Measurements from ENCODE around the gene ZFP69B.
A peak's percentile ranks its signal among the peaks of the same experiment; 100 is the strongest.

Gene ZFP69B

DNA sequence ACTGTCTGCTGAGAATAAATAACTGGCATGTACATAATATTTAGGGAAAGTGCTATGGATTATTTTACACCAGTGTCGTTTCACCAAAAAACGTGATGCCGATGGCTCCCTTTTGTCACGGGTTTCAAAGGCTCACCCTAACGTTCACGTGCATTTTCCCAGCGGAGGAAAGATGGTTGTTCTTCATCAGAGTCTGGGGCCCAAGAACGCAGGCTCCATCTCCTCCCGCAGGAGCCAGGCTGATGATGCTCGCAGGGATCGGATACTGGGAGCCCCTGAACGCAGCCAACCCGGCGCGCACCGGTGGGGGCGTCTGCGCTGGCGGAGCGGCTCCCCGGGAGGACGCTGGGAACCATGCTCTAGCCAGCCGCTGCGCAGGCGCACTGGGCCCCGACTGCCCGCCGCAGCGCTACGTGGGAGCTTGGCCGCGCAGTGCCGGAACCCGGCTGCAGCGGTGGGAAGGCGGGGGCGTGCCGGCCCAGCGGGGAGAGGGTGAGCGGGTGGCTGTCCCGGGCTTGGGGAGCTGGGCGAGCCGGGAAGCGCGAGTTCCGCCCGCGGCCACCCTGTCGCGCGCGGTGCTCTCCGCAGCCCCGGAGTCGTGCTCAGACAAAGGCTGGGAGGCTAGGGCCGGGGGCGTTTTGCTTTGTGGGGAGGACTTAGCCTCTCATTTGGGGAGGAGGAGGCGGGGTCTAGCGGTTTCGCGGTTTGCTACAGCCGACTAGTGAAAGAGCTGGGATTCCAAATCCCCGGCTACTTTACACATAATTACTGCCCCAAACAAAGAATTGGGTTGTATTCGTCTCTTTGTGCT, at the start of gene ZFP69B:
ZFP69B (plus strand) TSS at position 793 of the 811 bp plus-strand sequence. CDS start 486 bp downstream, outside the sequence.
- H3K36me3 ChIP-seq (ENCODE audit: control insufficient read depth, low read length): peaks cover 19% of the 10 kb centered on the region
- peaks cover 27% of the 10 kb centered on the region for H3K4me1 ChIP-seq (ENCODE audit: control insufficient read depth, low read length)
- H3K9me2 ChIP-seq (replicated peaks; ENCODE audit: control insufficient read depth, low read length): no peaks in the 10 kb centered on the region
- no peaks in the 10 kb centered on the region for H3K27me3 ChIP-seq (ENCODE audit: control insufficient read depth, low read length)
- H3K27ac ChIP-seq (ENCODE audit: low read depth, low read length): peak within 1 kb of the TSS; percentile 68
- peak within 1 kb of the TSS; percentile 99 for H3K4me2 ChIP-seq (ENCODE audit: low read length)
- H4K20me1 ChIP-seq (ENCODE audit: control insufficient read depth, insufficient read depth, low read depth, low read length): no peaks in the 10 kb centered on the region
- peak within 1 kb of the TSS; percentile 95 for H3K4me3 ChIP-seq (ENCODE audit: low read length)
- no peak for TF ChIP-seq EZH2phosphoT487 (IDR thresholded peaks at IDR 0.05; ENCODE audit: borderline replicate concordance, low read length)
- TF ChIP-seq, protein P1, sequence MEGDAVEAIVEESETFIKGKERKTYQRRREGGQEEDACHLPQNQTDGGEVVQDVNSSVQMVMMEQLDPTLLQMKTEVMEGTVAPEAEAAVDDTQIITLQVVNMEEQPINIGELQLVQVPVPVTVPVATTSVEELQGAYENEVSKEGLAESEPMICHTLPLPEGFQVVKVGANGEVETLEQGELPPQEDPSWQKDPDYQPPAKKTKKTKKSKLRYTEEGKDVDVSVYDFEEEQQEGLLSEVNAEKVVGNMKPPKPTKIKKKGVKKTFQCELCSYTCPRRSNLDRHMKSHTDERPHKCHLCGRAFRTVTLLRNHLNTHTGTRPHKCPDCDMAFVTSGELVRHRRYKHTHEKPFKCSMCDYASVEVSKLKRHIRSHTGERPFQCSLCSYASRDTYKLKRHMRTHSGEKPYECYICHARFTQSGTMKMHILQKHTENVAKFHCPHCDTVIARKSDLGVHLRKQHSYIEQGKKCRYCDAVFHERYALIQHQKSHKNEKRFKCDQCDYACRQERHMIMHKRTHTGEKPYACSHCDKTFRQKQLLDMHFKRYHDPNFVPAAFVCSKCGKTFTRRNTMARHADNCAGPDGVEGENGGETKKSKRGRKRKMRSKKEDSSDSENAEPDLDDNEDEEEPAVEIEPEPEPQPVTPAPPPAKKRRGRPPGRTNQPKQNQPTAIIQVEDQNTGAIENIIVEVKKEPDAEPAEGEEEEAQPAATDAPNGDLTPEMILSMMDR (IDR thresholded peaks at IDR 0.05; ENCODE audit: low read depth, low read length, poor library complexity, severe bottlenecking): peak; percentile 29
- H3F3A ChIP-seq (ENCODE audit: control insufficient read depth, insufficient read depth): peaks cover 6% of the 10 kb centered on the region
- H3K79me2 ChIP-seq (ENCODE audit: control insufficient read depth, low read length): peaks cover 26% of the 10 kb centered on the region
- peaks cover 15% of the 10 kb centered on the region; the same call in 1 of the 2 replicates for H3K9me3 ChIP-seq (ENCODE audit: control insufficient read depth, insufficient read depth, low read length)

DNA sequence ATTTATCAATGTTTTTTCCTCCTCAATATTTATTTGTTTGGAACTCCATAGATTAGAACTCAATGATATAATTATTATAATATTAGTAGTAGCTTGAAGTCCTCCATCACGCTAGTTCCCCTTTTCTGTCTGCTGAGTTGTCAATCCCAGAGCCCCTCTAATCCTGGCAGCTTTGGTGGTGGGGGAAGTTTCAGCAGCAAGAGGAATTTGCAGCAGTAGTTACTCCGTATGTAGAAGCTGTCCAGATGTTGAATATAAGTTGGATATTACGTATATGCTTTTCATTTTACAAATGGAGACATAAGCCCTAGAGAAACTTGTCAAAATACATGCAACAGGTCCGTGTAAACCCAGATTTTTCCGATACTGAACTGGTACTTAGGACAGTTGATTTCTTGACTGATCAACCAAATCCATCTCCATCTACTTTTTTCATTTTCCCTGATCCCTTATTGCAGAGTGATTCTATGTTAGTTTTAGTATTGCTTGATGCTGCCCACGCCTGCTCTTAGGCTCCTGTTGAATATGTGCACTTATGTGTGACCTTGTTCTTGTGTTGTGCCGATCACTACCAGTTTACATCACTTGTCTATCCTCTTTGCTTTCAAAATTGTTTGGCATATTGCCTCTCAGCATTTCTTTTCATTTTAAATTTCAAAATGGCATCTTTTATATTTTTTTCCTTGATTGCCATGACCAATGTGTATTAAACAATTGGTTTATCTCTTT, 48.6 kb upstream of the ZFP69B start:
- Histone ChIP-seq H3K9me2 (replicated peaks; ENCODE audit: control insufficient read depth, low read length) (no peaks in the 10 kb centered on the region), H3K79me2 (ENCODE audit: control insufficient read depth, low read length) (peaks cover 93% of the 10 kb centered on the region), H3K9me3 (ENCODE audit: control insufficient read depth, insufficient read depth, low read length) (no peaks in the 10 kb centered on the region), H3K4me3 (ENCODE audit: low read length) (peak overlapping the region; percentile 52), H3K27ac (ENCODE audit: low read depth, low read length) (no peak overlapping the region), H3K36me3 (ENCODE audit: control insufficient read depth, low read length) (peaks cover 7% of the 10 kb centered on the region), H3K4me1 (ENCODE audit: control insufficient read depth, low read length) (peaks cover 49% of the 10 kb centered on the region), H3F3A (ENCODE audit: control insufficient read depth, insufficient read depth) (0 out of 2 replicates have a peak, but pooled peaks cover 3% of the 10 kb centered on the region), H4K20me1 (ENCODE audit: control insufficient read depth, insufficient read depth, low read depth, low read length) (peaks cover 12% of the 10 kb centered on the region; the same call in 1 of the 2 replicates), H3K4me2 (ENCODE audit: low read length) (peak overlapping the region; percentile 59), H3K27me3 (ENCODE audit: control insufficient read depth, low read length) (no peaks in the 10 kb centered on the region)
- no peak for TF ChIP-seq EZH2phosphoT487 (IDR thresholded peaks at IDR 0.05; ENCODE audit: borderline replicate concordance, low read length)
- TF ChIP-seq, protein P1 (IDR thresholded peaks at IDR 0.05; ENCODE audit: low read depth, low read length, poor library complexity, severe bottlenecking): no peak

DNA sequence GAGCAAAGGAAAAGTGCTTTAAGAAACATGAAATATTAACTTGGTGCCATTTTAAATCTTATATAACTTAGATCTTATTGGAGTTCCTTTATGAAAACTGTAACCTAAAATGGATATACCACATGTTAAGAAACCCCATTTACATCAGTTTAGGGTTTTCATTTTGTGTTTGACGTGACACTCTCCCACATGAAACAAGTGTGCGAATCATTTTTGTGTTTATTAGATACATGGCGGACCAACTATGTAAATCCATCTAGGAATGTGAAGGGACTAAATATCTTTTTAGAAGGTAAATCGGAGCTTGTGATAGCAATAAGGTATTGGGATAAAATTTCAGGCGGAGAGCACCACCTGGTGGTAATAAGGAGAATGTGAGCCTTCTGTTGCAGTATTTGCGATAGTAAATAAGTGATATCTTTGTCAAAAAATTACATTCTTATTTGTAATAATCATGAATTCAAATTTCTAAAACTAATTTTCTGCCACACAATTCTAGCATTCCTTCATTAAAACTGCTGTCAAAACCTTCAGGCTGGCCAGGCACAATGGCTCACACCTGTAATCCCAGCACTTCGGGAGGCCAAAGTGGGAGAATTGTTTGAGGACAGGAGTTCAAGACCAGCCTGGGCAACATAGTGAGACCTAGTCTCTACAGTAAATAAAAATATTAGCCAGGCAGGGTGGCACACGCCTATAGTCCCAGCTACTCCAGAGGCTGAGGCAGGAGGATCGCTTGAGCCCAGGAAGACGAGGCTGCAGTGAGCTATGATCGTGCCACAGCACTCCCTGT, 45.4 kb upstream of the ZFP69B start:
- TF ChIP-seq EZH2phosphoT487 (IDR thresholded peaks at IDR 0.05; ENCODE audit: borderline replicate concordance, low read length): no peak
- TF ChIP-seq, protein P1 (IDR thresholded peaks at IDR 0.05; ENCODE audit: low read depth, low read length, poor library complexity, severe bottlenecking): peak; percentile 83
- no peak overlapping the region for H3K27ac ChIP-seq (ENCODE audit: low read depth, low read length)
- H3K9me3 ChIP-seq (ENCODE audit: control insufficient read depth, insufficient read depth, low read length): no peaks in the 10 kb centered on the region
- H3K27me3 ChIP-seq (ENCODE audit: control insufficient read depth, low read length): no peaks in the 10 kb centered on the region
- H3K79me2 ChIP-seq (ENCODE audit: control insufficient read depth, low read length): peaks cover 69% of the 10 kb centered on the region
- peaks cover 32% of the 10 kb centered on the region for H3K4me1 ChIP-seq (ENCODE audit: control insufficient read depth, low read length)
- no peaks in the 10 kb centered on the region for H3K9me2 ChIP-seq (replicated peaks; ENCODE audit: control insufficient read depth, low read length)
- H3K4me2 ChIP-seq (ENCODE audit: low read length): no peak overlapping the region; the same call in 1 of the 2 replicates
- peaks cover 32% of the 10 kb centered on the region for H3K36me3 ChIP-seq (ENCODE audit: control insufficient read depth, low read length)
- H3F3A ChIP-seq (ENCODE audit: control insufficient read depth, insufficient read depth): 0 out of 2 replicates have a peak, but pooled peaks cover 3% of the 10 kb centered on the region
- H4K20me1 ChIP-seq (ENCODE audit: control insufficient read depth, insufficient read depth, low read depth, low read length): peaks cover 12% of the 10 kb centered on the region; the same call in 1 of the 2 replicates
- no peak overlapping the region for H3K4me3 ChIP-seq (ENCODE audit: low read length)

Data from DOHH2 (cell line).